Psoas muscle (tissue), 8 donors: Measurements from ENCODE around the gene SPATA25. TPM values are rescaled to one million over a fixed set of nuclear protein-coding genes. Genes with fewer than 3 reads are reported as not detected.

Experiments
- ATAC-seq, 4 donors: fragments of 200-7000 bp; cut with Tn5 transposase; one replicate each; pipeline ENCODE4 v1.9.1; 2020; ENCODE audit warnings: moderate library complexity in 3 of 4, mild to moderate bottlenecking in 2 of 4
- DNase-seq, 2 donors: peaks; one replicate each; pipeline ENCODE4 v3.0.0-alpha.2; 2020
- H3K27ac ChIP-seq: fragments of 200-600 bp; one replicate; pipeline ENCODE4 v1.8.0; 2022
- H3K27me3 ChIP-seq, 3 donors: fragments of 200-600 bp in 1 of 3; one replicate each; pipeline versions ENCODE4 v1.6.1 to v1.8.0; 2013 to 2022; ENCODE audit warnings: low read length in 2 of 3, mild to moderate bottlenecking in 2 of 3, moderate library complexity in 1 of 3; ENCODE audit not compliant: insufficient read depth in 3 of 3
- H3K36me3 ChIP-seq, 2 donors: fragments of 200-600 bp in 1 of 2; one replicate each; pipeline versions ENCODE4 v1.6.1 to v1.8.0; 2013 to 2022; ENCODE audit warnings: low read depth in 1 of 2, mild to moderate bottlenecking in 1 of 2, moderate library complexity in 1 of 2; ENCODE audit not compliant: insufficient read depth in 1 of 2
- H3K4me1 ChIP-seq: fragments of 200-600 bp; one replicate; pipeline ENCODE4 v1.8.0; 2022
- H3K4me3 ChIP-seq: fragments of 200-600 bp; one replicate; pipeline ENCODE4 v1.8.0; 2022; ENCODE audit warnings: mild to moderate bottlenecking
- H3K9me3 ChIP-seq: fragments of 200-600 bp; one replicate; pipeline ENCODE4 v1.8.0; 2022
- CTCF ChIP-seq: fragments of 200-600 bp; IDR thresholded peaks from one replicate; pipeline ENCODE4 v1.8.0; 2022; ENCODE audit warnings: antibody characterized with exemption
- WGBS, 3 donors: extraction: QIAGEN DNeasy Blood & Tissue Kit; methylation state at CpG; one replicate each; pipeline versions ENCODE4 v1.1.6 to v1.1.7; 2013; 5-methylcytosine and 5-hydroxymethylcytosine counted together
- intact Hi-C, 2 donors: fragments of 100-400 bp; cut with DNase I; formaldehyde crosslinking; loops; one replicate each; pipeline versions ENCODE4 v1.11.0 to v1.14.2; 2022
- long read RNA-seq, 2 donors: library from polyadenylated mRNA; unstranded; transcript quantifications; one replicate each; pipeline ENCODE4 v2.0.0, GENCODE V29; 2021
- polyA plus RNA-seq, 3 donors: library from polyadenylated mRNA; stranded (reverse); fragments of 200-250 nt; gene quantifications; one replicate each; pipeline ENCODE4 v1.2.3, GENCODE V29; 2013
- total RNA-seq, 4 donors: library from RNA; stranded (reverse); fragmentation: NEBNext Ultra II Directional in 2 of 4; extraction: Animal tissue kit (Norgen Biotek cat#: 25700) in 2 of 4; gene quantifications; one replicate each; pipeline versions ENCODE4 v1.2.1 to v1.2.4, GENCODE V29; 2021 to 2023
- donor health status: healthy with polysubstance abuse.
- donor health status: DM: no; HTN: no; CAD: no; lungs with moderate emphysema.
- donor health status: Bipolar disorder and iron deficiency.
- donor health status: healthy.
- donor health status: DM: yes; HTN: yes; CAD: no.
- donor health status: DM: no; HTN: no; CAD: no.
- donor health status: DM: no; HTN: no; CAD: no.
- donor health status: DM: yes; HTN: yes; CAD: no.

The SPATA25 gene, protein sequence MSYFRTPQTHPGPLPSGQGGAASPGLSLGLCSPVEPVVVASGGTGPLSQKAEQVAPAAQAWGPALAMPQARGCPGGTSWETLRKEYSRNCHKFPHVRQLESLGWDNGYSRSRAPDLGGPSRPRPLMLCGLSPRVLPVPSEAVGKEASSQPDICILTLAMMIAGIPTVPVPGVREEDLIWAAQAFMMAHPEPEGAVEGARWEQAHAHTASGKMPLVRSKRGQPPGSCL
- total RNA-seq, result 1 to 10 TPM; 1.3 to 2.7 (median 1.9) TPM
- polyA plus RNA-seq, result 1 to 10 TPM; 1.0 to 2.7 (median 1.6) TPM
- long read RNA-seq, donor 1, result 0 reads
- long read RNA-seq, donor 2, result 0 reads

DNA sequence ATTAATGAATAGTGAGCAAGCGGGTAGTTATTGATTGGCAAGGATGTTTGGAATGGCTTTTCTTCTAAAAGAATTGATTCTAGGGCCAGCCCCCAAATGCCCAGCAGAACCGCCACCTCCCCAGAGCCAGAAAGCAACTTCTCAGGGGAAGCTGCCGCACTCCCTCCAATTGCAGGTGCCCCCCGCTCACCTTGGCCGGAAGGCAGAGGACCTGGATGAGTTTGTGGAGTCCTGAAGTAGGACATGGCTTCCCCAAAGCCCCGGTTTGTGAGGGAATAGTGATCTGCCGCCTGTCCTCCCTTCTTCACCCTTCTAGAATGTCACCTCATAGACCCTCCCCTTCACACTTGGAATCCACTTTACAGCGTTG is at the start of gene SPATA25:
SPATA25 (minus strand) TSS at position 277 of the 370 bp plus-strand sequence; CDS start at position 245, 32 bp downstream.
- no peaks in the 10 kb centered on the region for H3K27me3 ChIP-seq
- 85 to 95% (median 89%) methylated on average over 8 of the region's 8 CpGs for WGBS, 3 donors
- intact Hi-C loops, result no loop called here
- no peak for ATAC-seq
- peaks cover 37% of the 10 kb centered on the region for H3K4me1 ChIP-seq
- no peak within 1 kb of the TSS for H3K27ac ChIP-seq
- DNase-seq, result no peak
- no peak within 1 kb of the TSS for H3K4me3 ChIP-seq
- H3K9me3 ChIP-seq, result no peaks in the 10 kb centered on the region
- H3K36me3 ChIP-seq, result peaks cover 0 to 53% of the 10 kb centered on the region in 2 donors
- TF ChIP-seq CTCF, result no peak

DNA sequence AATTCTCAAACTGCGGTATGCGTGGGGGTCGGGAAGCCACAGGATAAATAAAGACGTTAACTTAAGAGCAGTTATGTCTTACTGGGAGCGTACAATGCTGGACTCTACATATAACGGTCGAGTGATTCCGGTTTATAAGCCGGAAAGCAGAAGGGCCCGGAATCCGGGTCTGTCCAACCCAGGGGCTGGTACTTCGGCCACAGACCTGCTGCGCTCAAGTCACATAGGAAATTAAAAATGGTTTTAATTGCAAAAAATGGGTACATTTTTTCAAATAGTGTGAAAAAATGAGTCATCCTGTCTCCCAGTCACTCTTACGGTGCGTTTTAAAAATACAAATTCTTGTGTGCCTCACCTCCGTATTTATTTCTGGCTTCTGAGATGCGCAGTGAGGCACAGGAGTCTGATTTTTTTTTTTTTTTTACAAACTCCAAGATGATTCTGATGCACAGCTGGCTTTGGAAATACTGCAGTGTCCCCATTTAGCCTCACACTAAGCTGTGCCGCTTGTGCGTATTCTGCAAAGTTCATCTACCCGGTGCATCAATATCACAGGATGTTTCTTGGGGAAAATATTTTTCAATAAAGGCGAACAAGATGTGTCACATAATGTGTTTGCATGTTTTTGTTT is 48.1 kb upstream of the SPATA25 start:
- Histone ChIP-seq H3K36me3 (peaks cover 6 to 44% of the 10 kb centered on the region in 2 donors), H3K4me3 (peak overlapping the region; percentile 97), H3K27ac (peak overlapping the region; percentile 100), H3K4me1 (peaks cover 18% of the 10 kb centered on the region), H3K27me3 (no peaks in the 10 kb centered on the region), H3K9me3 (no peaks in the 10 kb centered on the region)
- ATAC-seq, result peak; percentile 4 to 48 (median 27)
- no peak for DNase-seq
- 2 to 3% (median 3%) methylated on average over 21 of the region's 21 CpGs for WGBS, 3 donors
- TF ChIP-seq CTCF, result no peak
- intact Hi-C loops, result loop anchor here in 1 of 2 donors (10.0 kb wide), 1 partner anchor 1379 kb away; no protein-coding TSS in a partner anchor

DNA sequence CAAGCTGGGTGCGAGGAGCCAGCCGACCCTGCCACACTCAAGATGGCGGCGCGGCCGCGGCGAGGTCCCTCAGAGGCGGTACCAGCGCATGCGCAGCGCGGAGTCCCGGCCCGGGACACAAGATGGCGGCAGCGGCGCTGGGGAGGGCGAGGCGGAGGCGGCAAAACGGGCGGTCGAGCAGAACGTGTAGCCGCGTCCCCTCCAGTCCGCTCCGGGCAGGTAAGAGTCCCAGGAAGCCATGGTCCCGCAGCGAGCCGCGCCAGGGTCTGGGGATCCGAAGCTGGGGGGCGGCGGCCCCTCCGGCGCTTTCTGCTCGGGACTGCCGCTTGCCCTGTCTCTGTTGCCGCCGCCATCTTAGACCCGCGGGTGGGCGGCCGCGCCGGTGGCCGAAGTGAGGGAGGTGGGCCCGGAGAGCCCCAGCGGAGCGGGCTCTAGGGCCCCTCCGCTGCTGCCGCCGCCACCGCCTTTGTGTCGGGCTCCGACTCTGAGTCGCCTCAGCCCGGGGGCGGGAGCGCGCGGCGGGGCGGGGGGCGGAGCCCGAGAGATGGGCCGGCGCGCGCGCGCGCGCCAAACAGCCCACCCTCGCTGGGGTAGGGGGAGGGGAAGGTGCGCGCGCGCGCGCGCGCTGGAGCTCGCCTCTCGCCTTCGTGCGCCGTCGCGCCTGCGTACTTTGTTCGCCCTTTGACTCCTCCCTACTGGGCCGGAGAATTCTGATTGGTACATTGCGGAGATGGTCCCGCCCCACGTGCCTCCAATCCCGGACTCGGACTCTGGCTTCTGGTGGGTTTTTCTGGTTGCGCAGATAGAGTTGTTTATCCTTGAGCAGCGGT is 47.4 kb upstream of the SPATA25 start, which contains the start of gene PCIF1:
PCIF1 (plus strand) TSS at position 98 of the 830 bp plus-strand sequence. CDS start 4,317 bp downstream, outside the sequence.
- WGBS, 3 donors, result 0 to 1% (median 1%) methylated on average over 63 to 101 of the region's 102 CpGs
- TF ChIP-seq CTCF, result no peak
- H3K9me3 ChIP-seq, result no peaks in the 10 kb centered on the region
- H3K27me3 ChIP-seq, result no peaks in the 10 kb centered on the region
- ATAC-seq, result peak; percentile 86 to 92 (median 88)
- peak within 1 kb of the TSS; percentile 97 for H3K4me3 ChIP-seq
- intact Hi-C loops, result loop anchor here (5.0 to 10.0 kb wide), 2 partner anchors 42 to 1380 kb away; partner anchors contain the start of genes CTSA (in 2 of the 2) and NEURL2 (in 2 of the 2)
- peak; percentile 98 to 99 for DNase-seq
- peaks cover 6 to 37% of the 10 kb centered on the region in 2 donors for H3K36me3 ChIP-seq
- H3K4me1 ChIP-seq, result peaks cover 18% of the 10 kb centered on the region
- H3K27ac ChIP-seq, result peak within 1 kb of the TSS; percentile 100

GRCh38 chr20:45934046-45934585 is 46.7 kb upstream of the SPATA25 start:
- TF ChIP-seq CTCF, result no peak
- peak overlapping the region; percentile 97 for H3K4me3 ChIP-seq
- intact Hi-C loops, result loop anchor here (5.0 to 10.0 kb wide), 2 partner anchors 42 to 1381 kb away; partner anchors contain the start of genes CTSA (in 2 of the 2) and NEURL2 (in 2 of the 2)

More at GRCh38 chr20:45934046-45934585, 46.7 kb upstream of the SPATA25 start:
- Histone ChIP-seq H3K36me3 (peaks cover 6 to 30% of the 10 kb centered on the region in 2 donors), H3K4me1 (peaks cover 18% of the 10 kb centered on the region), H3K27me3 (no peaks in the 10 kb centered on the region), H3K9me3 (no peaks in the 10 kb centered on the region), H3K27ac (peak overlapping the region; percentile 100)
- 0 to 1% (median 0%) methylated on average over 32 to 34 of the region's 34 CpGs for WGBS, 3 donors
- DNase-seq (peak; percentile 77 to 87), ATAC-seq (peak; percentile 21 to 41 (median 28))
